22Rv1 (cell line): ENCODE results near the gene DNAJC4.

Experiments used
- H3K27ac ChIP-seq: fragments of 450-650 bp; 2 replicates; pipeline ENCODE4 v1.5.1; 2017
- CTCF ChIP-seq: fragments of 450-650 bp; IDR thresholded peaks from 2 replicates; pipeline ENCODE4 v1.5.1; 2017; ENCODE audit warnings: mild to moderate bottlenecking
- ZFX ChIP-seq: fragments of 450-650 bp; IDR thresholded peaks from 2 replicates; pipeline ENCODE4 v1.6.1; 2017; ENCODE audit warnings: antibody characterized with exemption, borderline replicate concordance

The DNAJC4 gene

GRCh38 chr11:64230171-64230984 is at the start of gene DNAJC4:
TSS of gene DNAJC4 (plus strand) at chr11:64230548. CDS start at chr11:64230855, 307 bp downstream.
- no peak for TF ChIP-seq CTCF
- peak within 1 kb of the TSS; percentile 73 for H3K27ac ChIP-seq

GRCh38 chr11:64180891-64181290 is 49.5 kb upstream of the DNAJC4 start:
- H3K27ac ChIP-seq, result peak overlapping the region; percentile 78
- TF ChIP-seq ZFX (no peak), CTCF (no peak)

GRCh38 chr11:64181506-64182411 is 48.6 kb upstream of the DNAJC4 start:
- TF ChIP-seq ZFX (no peak), CTCF (no peak)
- peak overlapping the region; percentile 78 for H3K27ac ChIP-seq

- TF ChIP-seq CTCF, result no peak
- no peak for TF ChIP-seq ZFX
- no peak overlapping the region for H3K27ac ChIP-seq
Observed at GRCh38 chr11:64183890-64184289, 46.5 kb upstream of the DNAJC4 start.

- TF ChIP-seq CTCF (0 out of 2 replicates have a peak, but pooled peaks have one; percentile 3), ZFX (no peak)
- no peak overlapping the region for H3K27ac ChIP-seq
Observed at GRCh38 chr11:64185175-64185692, 45.1 kb upstream of the DNAJC4 start.

GRCh38 chr11:64185693-64186491 is 44.5 kb upstream of the DNAJC4 start, which contains the start of gene STIP1:
TSS of gene STIP1 (plus strand) at chr11:64186171. CDS start at chr11:64186262, 91 bp downstream.
- TF ChIP-seq CTCF (peak; percentile 46), ZFX (no peak)
- H3K27ac ChIP-seq, result no peak within 1 kb of the TSS
